K562 (cell line): ENCODE results near the gene DGKZ. TPM values are rescaled to one million over a fixed set of nuclear protein-coding genes. Genes with fewer than 3 reads are reported as not detected.
A peak's percentile ranks its signal among the peaks of the same experiment; 100 is the strongest.

Source experiments
- ATAC-seq: fragments of 200-7000 bp; cut with Tn5 transposase; 3 replicates; pipeline ENCODE4 v1.9.1; 2020; ENCODE audit warnings: moderate library complexity
- BruUV-seq: library from RNA; stranded (reverse); fragments of 400-500 nt; replicated peaks from 2 replicates; lab custom pipeline; 2021; lab: Mats Ljungman, UMichigan
- CTCF ChIA-PET: fragments of 300-600 bp; formaldehyde crosslinking; extraction: SDS; loops from one replicate; lab custom pipeline; 2021; ENCODE audit warnings: low intra/inter-chr PET ratio; lab: Yijun Ruan, JAX
- POLR2A ChIA-PET: fragments of 300-600, 350-650 bp; sonication (Branson Sonifier 250); formaldehyde crosslinking; extraction: SDS; loops from one replicate; lab custom pipeline; 2021; ENCODE audit warnings: antibody characterized with exemption, inconsistent platforms; lab: Yijun Ruan, JAX
- DNase-seq, 4 experiments: peaks; one replicate each; pipeline versions ENCODE4 v3.0.0 to v3.0.0-alpha.2; 2011 to 2018; ENCODE audit warnings: low spot score in 3 of 4, mixed read lengths in 3 of 4; ENCODE audit errors: extremely low read depth in 1 of 4
- FAIRE-seq: peaks from 2 replicates; lab custom pipeline; 2011; peaks lifted over from hg19 to GRCh38; lab: Jason Lieb, UNC
- H2AFZ ChIP-seq: 2 replicates; pipeline ENCODE4 v1.6.0; 2011; ENCODE audit warnings: low read depth, low read length, control low read depth, inconsistent platforms
- H3K27ac ChIP-seq: fragments of 200-600 bp; 3 replicates; pipeline ENCODE4 v1.8.0; 2011; ENCODE audit warnings: low read depth, mild to moderate bottlenecking, control low read depth, inconsistent platforms, low read length, moderate library complexity, mixed read lengths; ENCODE audit errors: extremely low read depth
- H3K27me3 ChIP-seq, 2 experiments: fragments of 300-600 bp in 1 of 2; 2 replicates in 1 of 2; 3 replicates in 1 of 2; pipeline versions ENCODE4 v1.6.0 to v1.8.0; 2011; ENCODE audit warnings: inconsistent platforms in 2 of 2, low read length in 2 of 2, mild to moderate bottlenecking in 1 of 2, mixed read lengths in 1 of 2, moderate library complexity in 1 of 2; ENCODE audit not compliant: control insufficient read depth in 2 of 2, insufficient read depth in 2 of 2
- H3K36me3 ChIP-seq: fragments of 300-600 bp; 3 replicates; pipeline ENCODE4 v1.8.0; 2011; ENCODE audit warnings: mild to moderate bottlenecking, low read length, inconsistent platforms; ENCODE audit not compliant: control insufficient read depth, insufficient read depth
- H3K4me1 ChIP-seq, 2 experiments: fragments of 200-600 bp in 1 of 2; replicated peaks in 1 of 2; 2 replicates in 1 of 2; 3 replicates in 1 of 2; pipeline versions ENCODE4 v1.5.1 to v1.8.0; 2011; ENCODE audit warnings: inconsistent platforms in 2 of 2, low read length in 2 of 2, mild to moderate bottlenecking in 1 of 2, mixed read lengths in 1 of 2, moderate library complexity in 1 of 2; ENCODE audit not compliant: control insufficient read depth in 2 of 2, insufficient read depth in 2 of 2
- H3K4me2 ChIP-seq: 2 replicates; pipeline ENCODE4 v1.6.1; 2011; ENCODE audit warnings: low read length, control low read depth, inconsistent platforms, mixed read lengths; ENCODE audit not compliant: insufficient read depth
- H3K4me3 ChIP-seq: fragments of 200-600 bp; sonication (generic), shearing (Covaris generic); 2 replicates; pipeline ENCODE4 v1.5.1; 2016; ENCODE audit warnings: control low read depth, inconsistent platforms
- H3K79me2 ChIP-seq: fragments of 200-600 bp; 3 replicates; pipeline ENCODE4 v1.8.0; 2011; ENCODE audit warnings: low read length, inconsistent platforms; ENCODE audit not compliant: control insufficient read depth, insufficient read depth
- H3K9ac ChIP-seq, 2 experiments: 2 replicates each; pipeline versions ENCODE4 v1.6.0 to v1.6.1; 2011; ENCODE audit warnings: low read depth in 2 of 2, low read length in 2 of 2, control low read depth in 1 of 2, inconsistent platforms in 1 of 2, mild to moderate bottlenecking in 1 of 2, mixed read lengths in 1 of 2; ENCODE audit not compliant: insufficient read depth in 1 of 2
- H3K9me1 ChIP-seq: one replicate; pipeline ENCODE4 v1.6.0; 2011; ENCODE audit warnings: inconsistent platforms, mild to moderate bottlenecking, low read length, moderate library complexity; ENCODE audit not compliant: control insufficient read depth, insufficient read depth
- H3K9me3 ChIP-seq: replicated peaks from 2 replicates; pipeline ENCODE4 v1.5.1; 2011; ENCODE audit warnings: low read depth, low read length, inconsistent platforms; ENCODE audit not compliant: control insufficient read depth, insufficient read depth
- H4K20me1 ChIP-seq: replicated peaks from 2 replicates; pipeline ENCODE4 v1.6.1; 2011; ENCODE audit warnings: low read length, inconsistent platforms, mixed read lengths; ENCODE audit not compliant: control insufficient read depth, insufficient read depth
- POLR2A ChIP-seq: fragments of 450-650 bp; conservative IDR thresholded peaks from 2 replicates; pipeline ENCODE4 v1.6.1; 2016
- POLR2G ChIP-seq: fragments of 200-400 bp; formaldehyde crosslinking; IDR thresholded peaks from 2 replicates; pipeline ENCODE4 v1.6.1; 2017; ENCODE audit warnings: low read depth, mild to moderate bottlenecking, antibody characterized with exemption, low read length, moderate library complexity
- REST ChIP-seq, 2 experiments: fragments of 450-650 bp; formaldehyde crosslinking in 1 of 2; IDR thresholded peaks; 2 replicates each; pipeline versions ENCODE4 v1.4.0 to v1.6.1; 2014 to 2020; ENCODE audit warnings: mild to moderate bottlenecking in 2 of 2, borderline replicate concordance in 1 of 2, low read depth in 1 of 2
- RNF219 ChIP-seq: fragments of 250-450 bp; sonication (Bioruptor Pico); IDR thresholded peaks from 2 replicates; pipeline ENCODE4 v1.5.0; 2022; ENCODE audit warnings: mild to moderate bottlenecking
- SMAD4 ChIP-seq: fragments of 250-450 bp; sonication (Bioruptor Pico); conservative IDR thresholded peaks from 2 replicates; pipeline ENCODE4 v1.8.0; 2021; ENCODE audit warnings: inconsistent platforms, mild to moderate bottlenecking, moderate library complexity
- U2AF2 ChIP-seq: fragments of 200-400 bp; formaldehyde crosslinking; optimal IDR thresholded peaks from 2 replicates; pipeline ENCODE3; 2017; ENCODE audit warnings: low read depth, mild to moderate bottlenecking, low read length
- whole genome bisulfite sequencing: fragments of 100-300 bp; shearing (Covaris generic); methylation state at CpG from one replicate; pipeline ENCODE4 v1.1.6; 2016; ENCODE audit warnings: low coverage, mixed read lengths; ENCODE audit not compliant: insufficient coverage; ENCODE audit errors: missing lambda C conversion rate; 5-methylcytosine and 5-hydroxymethylcytosine counted together
- in situ Hi-C: fragments of 300-500 bp; cut with MboI; formaldehyde crosslinking; loops from 4 replicates; pipeline ENCODE4 v1.15.0; 2018; ENCODE audit warnings: inconsistent platforms, mixed read lengths
- intact Hi-C: fragments of 100-400 bp; cut with micrococcal nuclease; formaldehyde crosslinking; loops from 2 replicates; pipeline ENCODE4 v1.14.2; 2022
- polyA plus RNA-seq, 8 experiments: library from polyadenylated mRNA; depleted of rRNA in 4 of 8; stranded (reverse) in 5 of 8; unstranded in 3 of 8; fragments of >200 nt; fragmentation: Nextera tagmentation in 2 of 8; fragmentation: Illumina TruSeq in 1 of 8; extraction: Ambion mirVana in 2 of 8; extraction: Trizol in 1 of 8; gene quantifications; 2 replicates each; pipeline versions ENCODE4 v1.2.1 to v1.2.3, GENCODE V29; 2011 to 2014; ENCODE audit warnings: inconsistent platforms in 1 of 8, missing spikeins in 1 of 8
- total RNA-seq, 7 experiments: library from RNA; depleted of rRNA in 6 of 7; stranded (reverse); fragments of >200 nt in 6 of 7; fragmentation: Illumina TruSeq in 2 of 7; extraction: Trizol in 2 of 7; gene quantifications; 2 replicates each; pipeline versions ENCODE4 v1.2.1 to v1.2.3, GENCODE V29; 2011 to 2021; ENCODE audit warnings: low replicate concordance in 1 of 7
- TF ChIP-seq, protein P1 (sequence below): sonication (generic); formaldehyde crosslinking; IDR thresholded peaks from 2 replicates; pipeline ENCODE4 v1.8.0; 2022; ENCODE audit warnings: missing genetic modification reagents, mild to moderate bottlenecking, borderline replicate concordance
- TF ChIP-seq, protein P2 (sequence below): fragments of 200-800 bp; sonication (Bioruptor generic); IDR thresholded peaks from 2 replicates; pipeline ENCODE4 v1.6.1; 2017; ENCODE audit warnings: missing genetic modification characterization, missing compliant biosample characterization

Gene DGKZ
- total and polyA plus RNA-seq, 9 of the 15 experiments (the other 6 are each of a cell fraction or from before 2014, with no cell fraction given): 0.51 to 100 (median 44.2) TPM

DNA sequence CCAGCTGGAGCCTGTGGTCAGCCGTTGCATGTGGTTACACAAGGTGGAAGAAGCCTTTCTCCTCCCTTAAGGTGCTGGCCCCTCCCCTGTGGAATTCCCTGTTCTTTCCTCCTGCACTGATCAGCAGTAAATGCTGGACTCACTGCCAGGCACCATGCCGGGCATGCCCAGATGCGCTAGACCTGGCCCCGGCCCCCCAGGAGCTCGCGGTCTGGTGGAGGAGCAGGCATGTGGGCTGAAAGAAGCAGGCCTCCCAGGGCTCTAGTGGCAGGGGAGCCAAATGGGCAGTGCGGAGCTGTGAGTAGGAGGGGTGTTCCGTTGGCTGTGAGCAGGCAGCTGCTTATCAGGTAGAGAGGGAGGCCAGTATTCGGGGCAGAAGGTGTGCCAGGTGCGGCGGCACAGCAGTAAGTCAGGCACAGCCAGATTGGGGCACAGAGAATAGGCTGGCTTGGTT is 10.2 kb downstream of the DGKZ start:
- FAIRE-seq: no peak
- intact Hi-C loops (no loop called here), in situ Hi-C loops (no loop called here)
- peaks cover 76% of the 10 kb centered on the region for H3K79me2 ChIP-seq
- no TSS peak for BruUV-seq
- H3K36me3 ChIP-seq: peaks cover 42% of the 10 kb centered on the region; the same call in 1 of the 3 replicates
- H3K4me1 ChIP-seq: peaks cover 38 to 51% of the 10 kb centered on the region in 2 experiments
- H3K4me2 ChIP-seq: no peak overlapping the region
- no peaks in the 10 kb centered on the region for H3K27me3 ChIP-seq
- H3K27ac ChIP-seq: peak overlapping the region; percentile 53; the same call in 1 of the 3 replicates
- 81% methylated on average over 11 of the region's 11 CpGs for WGBS
- CTCF ChIA-PET: no interaction called here
- peak; percentile 8; the same call in 2 of the 3 replicates for ATAC-seq
- no peaks in the 10 kb centered on the region for H3K9me3 ChIP-seq
- POLR2A ChIA-PET: interaction anchor here (1.1 kb wide), 1 partner anchor 10 kb away, joined by 4 read pairs; the partner anchor contains the start of gene DGKZ
- no peak overlapping the region for H3K4me3 ChIP-seq
- H2AFZ ChIP-seq: no peak overlapping the region
- H3K9ac ChIP-seq: peak overlapping the region in 1 of 2 experiments; percentile 81; a peak in 1 of 4 replicates
- no peak for DNase-seq
- peaks cover 4% of the 10 kb centered on the region for H3K9me1 ChIP-seq
- H4K20me1 ChIP-seq: peaks cover 6% of the 10 kb centered on the region
- no peak for TF ChIP-seq U2AF2
- TF ChIP-seq POLR2A: 0 out of 2 replicates have a peak, but pooled peaks have one; percentile 22
- TF ChIP-seq POLR2G: peak; percentile 36; the same call in 1 of the 2 replicates
- TF ChIP-seq REST (IDR thresholded peaks at IDR 0.05; ENCODE audit: borderline replicate concordance): peak; percentile 33; the same call in 1 of the 2 replicates
- TF ChIP-seq REST (CRISPR knock-in tag; IDR thresholded peaks at IDR 0.05; ENCODE audit: low read depth): no peak
- no peak for TF ChIP-seq RNF219
- TF ChIP-seq, protein P1, sequence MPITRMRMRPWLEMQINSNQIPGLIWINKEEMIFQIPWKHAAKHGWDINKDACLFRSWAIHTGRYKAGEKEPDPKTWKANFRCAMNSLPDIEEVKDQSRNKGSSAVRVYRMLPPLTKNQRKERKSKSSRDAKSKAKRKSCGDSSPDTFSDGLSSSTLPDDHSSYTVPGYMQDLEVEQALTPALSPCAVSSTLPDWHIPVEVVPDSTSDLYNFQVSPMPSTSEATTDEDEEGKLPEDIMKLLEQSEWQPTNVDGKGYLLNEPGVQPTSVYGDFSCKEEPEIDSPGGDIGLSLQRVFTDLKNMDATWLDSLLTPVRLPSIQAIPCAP (CRISPR knock-in tag): no peak
- TF ChIP-seq SMAD4 (CRISPR knock-in tag): peak; percentile 45
- TF ChIP-seq, protein P2, sequence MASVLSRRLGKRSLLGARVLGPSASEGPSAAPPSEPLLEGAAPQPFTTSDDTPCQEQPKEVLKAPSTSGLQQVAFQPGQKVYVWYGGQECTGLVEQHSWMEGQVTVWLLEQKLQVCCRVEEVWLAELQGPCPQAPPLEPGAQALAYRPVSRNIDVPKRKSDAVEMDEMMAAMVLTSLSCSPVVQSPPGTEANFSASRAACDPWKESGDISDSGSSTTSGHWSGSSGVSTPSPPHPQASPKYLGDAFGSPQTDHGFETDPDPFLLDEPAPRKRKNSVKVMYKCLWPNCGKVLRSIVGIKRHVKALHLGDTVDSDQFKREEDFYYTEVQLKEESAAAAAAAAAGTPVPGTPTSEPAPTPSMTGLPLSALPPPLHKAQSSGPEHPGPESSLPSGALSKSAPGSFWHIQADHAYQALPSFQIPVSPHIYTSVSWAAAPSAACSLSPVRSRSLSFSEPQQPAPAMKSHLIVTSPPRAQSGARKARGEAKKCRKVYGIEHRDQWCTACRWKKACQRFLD: 0 out of 2 replicates have a peak, but pooled peaks have one; percentile 57
